Sigmoid colon (tissue), 4 donors: ENCODE data around the gene NOP16.

ENCODE experiments used
- EP300 ChIP-seq, 4 donors: sonication (generic); formaldehyde crosslinking; IDR thresholded peaks; one replicate each; pipeline ENCODE4 v1.6.1; 2017; ENCODE audit warnings: antibody characterized with exemption in 4 of 4
- POLR2A ChIP-seq, 2 donors: fragments of 450-650 bp; IDR thresholded peaks; one replicate each; pipeline ENCODE4 v1.6.1; 2016; ENCODE audit warnings: antibody characterized with exemption in 2 of 2, mild to moderate bottlenecking in 2 of 2, moderate library complexity in 2 of 2
- POLR2AphosphoS5 ChIP-seq, 4 donors: sonication (generic); formaldehyde crosslinking; IDR thresholded peaks; one replicate each; pipeline ENCODE4 v1.6.1; 2017; ENCODE audit warnings: antibody characterized with exemption in 4 of 4
- TF ChIP-seq, protein P1 (sequence below), 4 experiments: fragments of 450-650 bp in 3 of 4; fragments of 200-600 bp in 1 of 4; IDR thresholded peaks; one replicate each; pipeline ENCODE4 v1.5.1; 2016 to 2019; ENCODE audit warnings: antibody characterized with exemption in 4 of 4, mild to moderate bottlenecking in 3 of 4, moderate library complexity in 2 of 4

DNA sequence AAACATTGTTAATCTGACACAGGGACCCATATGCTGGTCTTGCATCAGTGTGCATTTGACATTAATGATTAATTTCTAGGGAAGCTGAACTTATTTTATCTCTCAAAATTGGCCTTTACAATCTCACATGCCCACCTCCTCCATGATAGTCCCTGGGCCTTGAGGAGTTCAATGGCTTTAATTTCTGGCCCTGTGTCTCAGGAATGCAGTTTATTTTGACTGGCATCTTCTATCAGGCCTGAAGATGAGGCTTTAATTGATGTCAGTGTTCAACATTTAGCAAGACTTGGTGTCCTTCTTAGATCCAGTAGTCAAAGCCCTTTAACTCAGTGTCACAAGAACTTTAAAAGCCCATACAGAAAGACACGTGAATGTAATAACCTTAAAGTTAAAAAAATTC, 38.5 kb upstream of the NOP16 start:
- TF ChIP-seq POLR2A (IDR thresholded peaks at IDR 0.05) (no peak), POLR2AphosphoS5 (IDR thresholded peaks at IDR 0.05) (no peak), EP300 (IDR thresholded peaks at IDR 0.05) (no peak)
- TF ChIP-seq, protein P1, sequence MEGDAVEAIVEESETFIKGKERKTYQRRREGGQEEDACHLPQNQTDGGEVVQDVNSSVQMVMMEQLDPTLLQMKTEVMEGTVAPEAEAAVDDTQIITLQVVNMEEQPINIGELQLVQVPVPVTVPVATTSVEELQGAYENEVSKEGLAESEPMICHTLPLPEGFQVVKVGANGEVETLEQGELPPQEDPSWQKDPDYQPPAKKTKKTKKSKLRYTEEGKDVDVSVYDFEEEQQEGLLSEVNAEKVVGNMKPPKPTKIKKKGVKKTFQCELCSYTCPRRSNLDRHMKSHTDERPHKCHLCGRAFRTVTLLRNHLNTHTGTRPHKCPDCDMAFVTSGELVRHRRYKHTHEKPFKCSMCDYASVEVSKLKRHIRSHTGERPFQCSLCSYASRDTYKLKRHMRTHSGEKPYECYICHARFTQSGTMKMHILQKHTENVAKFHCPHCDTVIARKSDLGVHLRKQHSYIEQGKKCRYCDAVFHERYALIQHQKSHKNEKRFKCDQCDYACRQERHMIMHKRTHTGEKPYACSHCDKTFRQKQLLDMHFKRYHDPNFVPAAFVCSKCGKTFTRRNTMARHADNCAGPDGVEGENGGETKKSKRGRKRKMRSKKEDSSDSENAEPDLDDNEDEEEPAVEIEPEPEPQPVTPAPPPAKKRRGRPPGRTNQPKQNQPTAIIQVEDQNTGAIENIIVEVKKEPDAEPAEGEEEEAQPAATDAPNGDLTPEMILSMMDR (IDR thresholded peaks at IDR 0.05), result no peak
